ENCODE data around the gene CTNND2. TPM values are rescaled to one million over a fixed set of nuclear protein-coding genes. Genes with fewer than 3 reads are reported as not detected.

CTNND2 gene
- total and polyA plus RNA-seq, 4 donors, result 36.5 to 183 (median 97.7) TPM

DNA sequence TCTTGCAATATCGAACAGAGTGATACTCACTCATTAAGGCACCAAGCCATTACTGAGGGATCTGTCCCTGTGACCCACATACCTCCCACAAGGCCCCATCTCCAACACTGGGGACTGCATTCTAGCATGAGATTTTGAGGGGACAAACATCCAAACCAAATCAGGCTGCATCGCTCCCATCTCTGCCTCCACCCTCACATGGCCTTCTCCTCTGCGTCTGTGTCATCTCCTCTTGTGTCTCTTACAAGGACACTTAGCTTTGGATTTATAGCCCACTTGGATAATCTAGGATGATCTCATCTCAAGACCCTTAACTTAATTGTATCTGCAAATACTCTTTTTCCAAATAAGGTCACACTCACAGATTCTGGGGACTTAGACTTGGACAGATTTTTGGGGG is 858.8 kb downstream of the CTNND2 start:
- no CpG with 5 or more reads among the region's 3 CpGs for WGBS (ENCODE audit: insufficient coverage)
- no peak for DNase-seq (ENCODE audit: low read depth in 4 of 6, low spot score in 6 of 6)

DNA sequence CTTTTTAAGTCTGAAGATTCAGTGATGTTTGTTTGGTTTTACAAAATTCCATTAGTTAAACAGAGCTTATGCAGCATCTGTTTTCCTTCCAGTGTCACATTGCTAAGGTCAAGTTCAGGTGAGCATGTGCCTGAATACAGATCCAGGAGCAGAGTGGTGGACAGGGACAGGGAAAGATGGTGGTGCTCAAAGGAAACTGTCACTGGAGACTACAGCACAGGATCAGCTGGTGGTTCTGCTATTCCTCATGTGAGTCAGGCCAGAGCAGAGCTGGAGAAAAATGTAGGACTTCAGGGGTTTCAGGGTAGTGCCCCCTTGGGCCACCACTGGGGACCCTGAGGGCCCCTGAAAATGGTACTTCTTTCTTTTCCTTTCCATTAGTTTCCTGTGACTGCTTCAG is 859.7 kb downstream of the CTNND2 start:
- H3K9me3 ChIP-seq (ENCODE audit: control insufficient read depth, insufficient read depth, low read length), result no peaks in the 10 kb centered on the region
- peaks cover 6% of the 10 kb centered on the region for H3K4me1 ChIP-seq (ENCODE audit: control insufficient read depth, insufficient read depth, low read length)
- no peak overlapping the region for H3K27ac ChIP-seq (ENCODE audit: low read depth, low read length)
- H3K27me3 ChIP-seq (ENCODE audit: control insufficient read depth, insufficient read depth, low read length), result no peaks in the 10 kb centered on the region
- DNase-seq (ENCODE audit: low read depth in 4 of 6, low spot score in 6 of 6), result no peak
- no peaks in the 10 kb centered on the region for H3K36me3 ChIP-seq (ENCODE audit: control insufficient read depth, insufficient read depth, low read length)
- no peak overlapping the region for H3K4me3 ChIP-seq (ENCODE audit: low read depth, low read length)

More for the DNA sequence above, 858.8 kb downstream of the CTNND2 start:
- Histone ChIP-seq H3K4me3 (ENCODE audit: low read depth, low read length) (no peak overlapping the region), H3K36me3 (ENCODE audit: control insufficient read depth, insufficient read depth, low read length) (no peaks in the 10 kb centered on the region), H3K9me3 (ENCODE audit: control insufficient read depth, insufficient read depth, low read length) (no peaks in the 10 kb centered on the region), H3K27ac (ENCODE audit: low read depth, low read length) (no peak overlapping the region), H3K27me3 (ENCODE audit: control insufficient read depth, insufficient read depth, low read length) (no peaks in the 10 kb centered on the region), H3K4me1 (ENCODE audit: control insufficient read depth, insufficient read depth, low read length) (peaks cover 6% of the 10 kb centered on the region)

DNA sequence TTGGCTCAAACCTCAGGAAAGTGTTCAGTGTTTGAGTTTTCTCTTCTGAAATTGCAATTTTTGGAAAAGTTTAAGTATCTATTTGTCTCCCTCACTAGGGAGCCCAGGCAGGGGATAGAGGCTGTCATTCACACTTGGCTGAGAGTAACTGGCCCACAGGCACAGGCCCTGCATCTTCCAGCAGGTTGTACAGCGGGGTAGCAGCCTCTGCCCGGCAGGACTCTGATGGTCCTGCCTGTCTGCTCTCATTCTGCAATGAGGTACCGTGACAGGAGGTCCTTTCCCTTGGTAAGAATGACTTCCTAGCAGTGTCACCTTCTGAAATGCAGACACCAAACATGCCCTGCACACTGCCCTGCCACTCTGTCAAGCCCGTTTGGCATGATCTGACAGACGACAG is 860.4 kb downstream of the CTNND2 start:
- H3K4me3 ChIP-seq (ENCODE audit: low read depth, low read length), result no peak overlapping the region
- H3K27me3 ChIP-seq (ENCODE audit: control insufficient read depth, insufficient read depth, low read length), result no peaks in the 10 kb centered on the region
- H3K4me1 ChIP-seq (ENCODE audit: control insufficient read depth, insufficient read depth, low read length), result peaks cover 6% of the 10 kb centered on the region
- 86% methylated on average over 3 of the region's 5 CpGs for WGBS (ENCODE audit: insufficient coverage)
- no peaks in the 10 kb centered on the region for H3K9me3 ChIP-seq (ENCODE audit: control insufficient read depth, insufficient read depth, low read length)
- no peak for DNase-seq (ENCODE audit: low read depth in 4 of 6, low spot score in 6 of 6)
- H3K27ac ChIP-seq (ENCODE audit: low read depth, low read length), result no peak overlapping the region
- H3K36me3 ChIP-seq (ENCODE audit: control insufficient read depth, insufficient read depth, low read length), result no peaks in the 10 kb centered on the region

DNA sequence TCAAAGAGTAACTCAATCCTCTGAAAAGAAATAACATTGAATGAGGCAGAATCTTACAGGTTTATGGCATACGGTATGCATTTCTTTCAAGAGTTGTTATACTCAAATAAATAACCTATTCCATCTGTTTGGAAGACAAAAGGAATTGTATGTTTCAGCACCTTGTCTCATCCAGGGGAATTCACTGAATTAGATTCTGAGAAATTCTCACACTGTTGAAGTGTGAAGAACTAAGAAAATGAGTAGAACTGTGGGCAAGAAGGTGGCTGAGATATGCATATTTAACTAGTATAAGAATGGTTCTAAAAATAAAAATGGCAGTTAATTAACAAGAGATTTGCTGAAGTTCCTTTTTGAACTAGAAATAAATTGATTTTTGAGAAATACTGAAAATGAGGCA is 863.9 kb downstream of the CTNND2 start:
- DNase-seq (ENCODE audit: low read depth in 4 of 6, low spot score in 6 of 6), result no peak
- Histone ChIP-seq H3K4me1 (ENCODE audit: control insufficient read depth, insufficient read depth, low read length) (peaks cover 4% of the 10 kb centered on the region), H3K27ac (ENCODE audit: low read depth, low read length) (no peak overlapping the region), H3K9me3 (ENCODE audit: control insufficient read depth, insufficient read depth, low read length) (no peaks in the 10 kb centered on the region), H3K27me3 (ENCODE audit: control insufficient read depth, insufficient read depth, low read length) (no peaks in the 10 kb centered on the region), H3K36me3 (ENCODE audit: control insufficient read depth, insufficient read depth, low read length) (no peaks in the 10 kb centered on the region), H3K4me3 (ENCODE audit: low read depth, low read length) (no peak overlapping the region)
- WGBS (ENCODE audit: insufficient coverage), result no CpG with 5 or more reads among the region's 1 CpG

- H3K4me1 ChIP-seq (ENCODE audit: control insufficient read depth, insufficient read depth, low read length), result peaks cover under 1% of the 10 kb centered on the region
- H3K27ac ChIP-seq (ENCODE audit: low read depth, low read length), result no peak overlapping the region
Measured at GRCh38 chr5:11038772-11039171, 865.5 kb downstream of the CTNND2 start.

GRCh38 chr5:11037941-11038340 is 866.3 kb downstream of the CTNND2 start:
- 76% methylated on average over 2 of the region's 2 CpGs for WGBS (ENCODE audit: insufficient coverage)
- no peak overlapping the region for H3K27ac ChIP-seq (ENCODE audit: low read depth, low read length)
- no peaks in the 10 kb centered on the region for H3K27me3 ChIP-seq (ENCODE audit: control insufficient read depth, insufficient read depth, low read length)
- no peak for DNase-seq (ENCODE audit: low read depth in 4 of 6, low spot score in 6 of 6)
- H3K4me3 ChIP-seq (ENCODE audit: low read depth, low read length), result no peak overlapping the region
- no peaks in the 10 kb centered on the region for H3K9me3 ChIP-seq (ENCODE audit: control insufficient read depth, insufficient read depth, low read length)
- no peaks in the 10 kb centered on the region for H3K4me1 ChIP-seq (ENCODE audit: control insufficient read depth, insufficient read depth, low read length)
- H3K36me3 ChIP-seq (ENCODE audit: control insufficient read depth, insufficient read depth, low read length), result no peaks in the 10 kb centered on the region

More at GRCh38 chr5:11038772-11039171, 865.5 kb downstream of the CTNND2 start:
- Histone ChIP-seq H3K4me3 (ENCODE audit: low read depth, low read length) (no peak overlapping the region), H3K27me3 (ENCODE audit: control insufficient read depth, insufficient read depth, low read length) (no peaks in the 10 kb centered on the region), H3K36me3 (ENCODE audit: control insufficient read depth, insufficient read depth, low read length) (no peaks in the 10 kb centered on the region), H3K9me3 (ENCODE audit: control insufficient read depth, insufficient read depth, low read length) (no peaks in the 10 kb centered on the region)
- WGBS (ENCODE audit: insufficient coverage), result 73% methylated on average over 3 of the region's 3 CpGs
- no peak for DNase-seq (ENCODE audit: low read depth in 4 of 6, low spot score in 6 of 6)

DNA sequence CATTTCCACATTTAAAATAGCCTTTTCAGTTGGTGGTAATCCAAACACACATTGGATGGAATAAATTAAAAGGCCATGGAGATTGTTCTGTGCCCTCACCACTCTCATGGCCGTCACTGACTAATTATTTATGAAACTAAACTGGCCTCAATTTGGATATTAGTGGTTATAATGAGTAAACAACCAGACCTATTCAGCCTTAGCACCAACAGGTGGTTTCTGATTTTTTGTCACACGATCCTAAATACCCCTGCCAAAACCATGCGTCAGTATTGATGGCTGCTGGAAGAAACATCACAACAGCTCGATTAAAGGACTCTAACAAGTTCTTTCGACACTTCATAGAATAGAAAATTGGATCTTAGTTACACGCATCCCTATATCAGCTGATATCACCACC is 867.2 kb downstream of the CTNND2 start:
- H3K36me3 ChIP-seq (ENCODE audit: control insufficient read depth, insufficient read depth, low read length), result no peaks in the 10 kb centered on the region
- no peak overlapping the region for H3K27ac ChIP-seq (ENCODE audit: low read depth, low read length)
- no peaks in the 10 kb centered on the region for H3K4me1 ChIP-seq (ENCODE audit: control insufficient read depth, insufficient read depth, low read length)
- WGBS (ENCODE audit: insufficient coverage), result 100% methylated on average over 2 of the region's 6 CpGs
- DNase-seq (ENCODE audit: low read depth in 4 of 6, low spot score in 6 of 6), result no peak
- no peak overlapping the region for H3K4me3 ChIP-seq (ENCODE audit: low read depth, low read length)
- H3K27me3 ChIP-seq (ENCODE audit: control insufficient read depth, insufficient read depth, low read length), result no peaks in the 10 kb centered on the region
- H3K9me3 ChIP-seq (ENCODE audit: control insufficient read depth, insufficient read depth, low read length), result no peaks in the 10 kb centered on the region

- no peaks in the 10 kb centered on the region for H3K36me3 ChIP-seq (ENCODE audit: control insufficient read depth, insufficient read depth, low read length)
Measured at GRCh38 chr5:11030671-11031070, 873.6 kb downstream of the CTNND2 start.

DNA sequence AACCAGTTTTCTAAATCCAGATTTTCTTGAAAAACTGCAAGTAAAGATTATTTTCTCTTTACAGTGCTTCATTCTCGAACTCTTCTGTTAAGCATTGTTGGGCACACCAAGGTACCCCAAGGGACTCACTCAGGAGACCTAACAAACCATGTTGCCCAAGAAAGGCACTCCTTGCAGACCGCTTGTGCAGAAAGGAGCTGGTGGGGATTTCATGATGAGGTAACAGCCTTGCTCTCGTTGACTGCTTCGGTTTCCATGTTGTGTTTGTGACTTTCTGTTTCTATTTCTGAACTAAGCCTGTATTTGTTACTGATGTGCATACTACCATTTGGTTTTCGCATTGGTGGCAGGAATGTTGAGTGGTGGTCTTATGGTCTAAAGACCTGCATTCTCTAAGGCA is 876.6 kb downstream of the CTNND2 start:
- no peak overlapping the region for H3K27ac ChIP-seq (ENCODE audit: low read depth, low read length)
- no peak overlapping the region for H3K4me3 ChIP-seq (ENCODE audit: low read depth, low read length)
- no peaks in the 10 kb centered on the region for H3K36me3 ChIP-seq (ENCODE audit: control insufficient read depth, insufficient read depth, low read length)
- no peaks in the 10 kb centered on the region for H3K4me1 ChIP-seq (ENCODE audit: control insufficient read depth, insufficient read depth, low read length)
- no peaks in the 10 kb centered on the region for H3K27me3 ChIP-seq (ENCODE audit: control insufficient read depth, insufficient read depth, low read length)
- H3K9me3 ChIP-seq (ENCODE audit: control insufficient read depth, insufficient read depth, low read length), result peaks cover 9% of the 10 kb centered on the region
- WGBS (ENCODE audit: insufficient coverage), result 100% methylated on average over 3 of the region's 5 CpGs
- DNase-seq (ENCODE audit: low read depth in 4 of 6, low spot score in 6 of 6), result no peak

More at GRCh38 chr5:11030671-11031070, 873.6 kb downstream of the CTNND2 start:
- DNase-seq (ENCODE audit: low read depth in 4 of 6, low spot score in 6 of 6), result no peak
- Histone ChIP-seq H3K9me3 (ENCODE audit: control insufficient read depth, insufficient read depth, low read length) (peaks cover 9% of the 10 kb centered on the region), H3K27ac (ENCODE audit: low read depth, low read length) (no peak overlapping the region), H3K4me3 (ENCODE audit: low read depth, low read length) (no peak overlapping the region), H3K4me1 (ENCODE audit: control insufficient read depth, insufficient read depth, low read length) (no peaks in the 10 kb centered on the region), H3K27me3 (ENCODE audit: control insufficient read depth, insufficient read depth, low read length) (no peaks in the 10 kb centered on the region)

- H3K27ac ChIP-seq (ENCODE audit: low read depth, low read length), result no peak overlapping the region
Measured at GRCh38 chr5:11026543-11026942, 877.7 kb downstream of the CTNND2 start.

More at GRCh38 chr5:11026543-11026942, 877.7 kb downstream of the CTNND2 start:
- H3K36me3 ChIP-seq (ENCODE audit: control insufficient read depth, insufficient read depth, low read length), result no peaks in the 10 kb centered on the region
- H3K27me3 ChIP-seq (ENCODE audit: control insufficient read depth, insufficient read depth, low read length), result no peaks in the 10 kb centered on the region
- peaks cover 9% of the 10 kb centered on the region for H3K9me3 ChIP-seq (ENCODE audit: control insufficient read depth, insufficient read depth, low read length)
- H3K4me3 ChIP-seq (ENCODE audit: low read depth, low read length), result no peak overlapping the region
- DNase-seq (ENCODE audit: low read depth in 4 of 6, low spot score in 6 of 6), result no peak
- WGBS (ENCODE audit: insufficient coverage), result no CpG with 5 or more reads among the region's 2 CpGs
- no peaks in the 10 kb centered on the region for H3K4me1 ChIP-seq (ENCODE audit: control insufficient read depth, insufficient read depth, low read length)
